Neuronal stem cell (in vitro differentiated cells): ENCODE results near the gene POC1A. TPM values are rescaled to one million over a fixed set of nuclear protein-coding genes. Genes with fewer than 3 reads are reported as not detected.
A peak's percentile ranks its signal among the peaks of the same experiment; 100 is the strongest.

Experiments
- DNase-seq: peaks from one replicate; pipeline ENCODE4 v3.0.0-alpha.2; 2013; ENCODE audit warnings: low spot score
- H2AFZ ChIP-seq: one replicate; pipeline ENCODE4 v1.6.1; 2013; ENCODE audit warnings: mild to moderate bottlenecking, low read length, inconsistent platforms
- H2AK5ac ChIP-seq: 2 replicates; pipeline ENCODE4 v1.6.1; 2013; ENCODE audit warnings: low read depth, mild to moderate bottlenecking, inconsistent platforms, low read length, moderate library complexity, mixed read lengths
- H2BK120ac ChIP-seq: 2 replicates; pipeline ENCODE4 v1.6.1; 2013; ENCODE audit warnings: low read depth, mild to moderate bottlenecking, inconsistent platforms, low read length, moderate library complexity, mixed read lengths
- H2BK12ac ChIP-seq: one replicate; pipeline ENCODE4 v1.6.1; 2013; ENCODE audit warnings: low read length, inconsistent platforms
- H2BK15ac ChIP-seq: 2 replicates; pipeline ENCODE4 v1.6.1; 2013; ENCODE audit warnings: mild to moderate bottlenecking, low read length, inconsistent platforms, mixed read lengths
- H2BK5ac ChIP-seq: one replicate; pipeline ENCODE4 v1.6.1; 2013; ENCODE audit warnings: inconsistent platforms, mild to moderate bottlenecking, low read length, moderate library complexity
- H3K14ac ChIP-seq: one replicate; pipeline ENCODE4 v1.6.1; 2013; ENCODE audit warnings: low read length, inconsistent platforms
- H3K18ac ChIP-seq: 2 replicates; pipeline ENCODE4 v1.6.1; 2013; ENCODE audit warnings: low read length, inconsistent platforms
- H3K23ac ChIP-seq: 2 replicates; pipeline ENCODE4 v1.6.1; 2013; ENCODE audit warnings: low read depth, mild to moderate bottlenecking, mixed read lengths, low read length, inconsistent platforms; ENCODE audit not compliant: poor library complexity
- H3K27ac ChIP-seq: replicated peaks from 3 replicates; pipeline ENCODE4 v1.5.1; 2013; ENCODE audit warnings: low read length, inconsistent platforms
- H3K27me3 ChIP-seq, 3 experiments: 2 replicates each; pipeline ENCODE4 v1.6.1; 2013; ENCODE audit warnings: low read length in 3 of 3, mild to moderate bottlenecking in 2 of 3, inconsistent platforms in 1 of 3, low read depth in 1 of 3, mixed read lengths in 1 of 3, moderate library complexity in 1 of 3; ENCODE audit not compliant: control insufficient read depth in 3 of 3, insufficient read depth in 3 of 3
- H3K36me3 ChIP-seq, 2 donors: replicated peaks in 1 of 2; 2 replicates each; pipeline ENCODE4 v1.6.1; 2013; ENCODE audit warnings: low read length in 2 of 2; ENCODE audit not compliant: control insufficient read depth in 2 of 2, insufficient read depth in 2 of 2
- H3K4ac ChIP-seq: 2 replicates; pipeline ENCODE4 v1.6.1; 2013; ENCODE audit warnings: inconsistent platforms, mild to moderate bottlenecking, low read length, moderate library complexity
- H3K4me1 ChIP-seq, 2 donors: 1 replicate in 1 of 2; 2 replicates in 1 of 2; pipeline ENCODE4 v1.6.1; 2013; ENCODE audit warnings: low read length in 2 of 2, low read depth in 1 of 2; ENCODE audit not compliant: control insufficient read depth in 2 of 2, insufficient read depth in 1 of 2
- H3K4me2 ChIP-seq: one replicate; pipeline ENCODE4 v1.6.1; 2013; ENCODE audit warnings: mild to moderate bottlenecking, low read length, inconsistent platforms; ENCODE audit not compliant: insufficient read depth, poor library complexity, severe bottlenecking
- H3K4me3 ChIP-seq, 2 donors: 2 replicates each; pipeline ENCODE4 v1.5.1; 2013; ENCODE audit warnings: low read length in 2 of 2, mild to moderate bottlenecking in 2 of 2, inconsistent platforms in 1 of 2, moderate library complexity in 1 of 2
- H3K79me1 ChIP-seq: one replicate; pipeline ENCODE4 v1.6.1; 2013; ENCODE audit warnings: low read depth, mild to moderate bottlenecking, inconsistent platforms, low read length, moderate library complexity
- H3K9ac ChIP-seq: one replicate; pipeline ENCODE4 v1.6.1; 2013; ENCODE audit warnings: mild to moderate bottlenecking, low read depth, low read length, inconsistent platforms; ENCODE audit not compliant: poor library complexity
- H3K9me3 ChIP-seq, 2 donors: replicated peaks in 1 of 2; 2 replicates each; pipeline versions ENCODE3 to v1.6.1; 2013; ENCODE audit warnings: low read length in 2 of 2, mild to moderate bottlenecking in 2 of 2, inconsistent platforms in 1 of 2, low read depth in 1 of 2, mixed read lengths in 1 of 2, moderate library complexity in 1 of 2; ENCODE audit not compliant: control insufficient read depth in 2 of 2, insufficient read depth in 1 of 2
- H4K8ac ChIP-seq: one replicate; pipeline ENCODE4 v1.6.1; 2013; ENCODE audit warnings: low read depth, mild to moderate bottlenecking, inconsistent platforms, low read length, moderate library complexity
- H4K91ac ChIP-seq: one replicate; pipeline ENCODE4 v1.6.1; 2013; ENCODE audit warnings: low read length, low read depth, mild to moderate bottlenecking, inconsistent platforms; ENCODE audit not compliant: poor library complexity
- WGBS, 2 donors: extraction: QIAGEN DNeasy Blood & Tissue Kit; methylation state at CpG; one replicate each; pipeline ENCODE4 v1.1.7; 2013; ENCODE audit warnings: missing lambda C conversion rate in 2 of 2, mixed read lengths in 1 of 2; ENCODE audit not compliant: insufficient read length in 2 of 2, insufficient replicate concordance in 1 of 2; ENCODE audit errors: extremely low coverage in 2 of 2; 5-methylcytosine and 5-hydroxymethylcytosine counted together
- polyA plus RNA-seq, 2 experiments: library from polyadenylated mRNA; stranded (reverse); fragments of 200-250 nt; gene quantifications; one replicate each; pipeline ENCODE4 v1.2.3, GENCODE V29; 2013

Gene POC1A
- polyA plus RNA-seq (2013, experiment 1 of 2) = 18.0 TPM
- 17.8 TPM for polyA plus RNA-seq (2013, experiment 2 of 2)

DNA sequence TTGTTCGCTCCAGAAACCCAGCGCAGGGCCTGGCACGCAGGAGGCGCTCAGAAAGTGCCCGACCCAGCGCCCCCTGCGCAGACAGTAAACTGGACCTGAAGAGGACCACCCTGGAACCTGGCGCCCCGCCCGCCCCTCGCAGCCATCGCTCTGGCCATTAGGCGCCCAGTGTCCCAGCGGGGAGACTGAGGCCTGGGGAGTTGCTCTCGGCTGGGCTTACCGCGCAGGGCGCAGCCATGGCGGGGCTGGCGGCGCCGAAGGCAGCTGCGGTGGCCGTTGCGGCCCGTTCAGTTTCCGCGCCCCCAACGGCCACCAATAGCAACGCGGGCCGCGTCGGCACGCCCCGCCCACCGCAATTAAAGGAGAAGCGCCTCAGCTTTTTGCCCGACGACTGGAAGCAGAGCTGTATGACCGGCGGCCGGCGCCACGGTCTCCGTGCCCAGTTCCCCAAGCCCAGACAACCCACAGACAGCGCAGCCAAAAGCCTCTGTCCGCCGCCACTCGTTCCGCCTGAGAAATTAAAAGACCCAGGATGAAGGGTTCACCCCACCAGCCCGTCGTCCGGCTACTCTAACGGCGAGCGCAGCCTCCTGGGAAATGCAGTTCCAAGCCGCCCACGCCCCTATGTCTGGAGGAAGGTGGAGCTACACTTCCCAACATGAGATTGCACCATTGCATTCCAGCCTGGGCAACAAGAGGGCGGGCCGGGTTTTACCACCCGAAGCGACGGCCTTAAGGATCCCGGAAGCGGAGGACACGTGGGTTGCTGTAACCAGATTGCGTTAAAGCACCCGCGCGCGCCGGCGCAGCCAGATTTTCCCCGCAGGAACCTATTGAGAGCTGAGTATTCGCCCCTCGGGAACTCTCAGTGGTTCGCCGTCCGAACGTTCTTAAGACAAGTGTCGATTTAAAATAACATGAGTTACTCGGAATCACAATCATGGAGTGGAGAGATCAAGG lies at the start of gene POC1A:
POC1A (minus strand) TSS at position 289 of the 960 bp plus-strand sequence; CDS start at position 238, 51 bp downstream.
- peaks cover 7% of the 10 kb centered on the region for H3K79me1 ChIP-seq
- no peak within 1 kb of the TSS for H2BK120ac ChIP-seq
- peaks cover 13 to 16% of the 10 kb centered on the region in 2 donors for H3K36me3 ChIP-seq
- peak within 1 kb of the TSS; percentile 89 for H2AK5ac ChIP-seq
- H3K9me3 ChIP-seq = no peaks in the 10 kb centered on the region
- WGBS, 2 donors = no CpG with 5 or more reads among the region's 83 CpGs
- H3K4ac ChIP-seq = no peak within 1 kb of the TSS
- no peaks in the 10 kb centered on the region for H3K27me3 ChIP-seq
- no peak within 1 kb of the TSS for H2BK12ac ChIP-seq
- peak within 1 kb of the TSS; percentile 89 to 93 for H3K4me3 ChIP-seq
- no peak within 1 kb of the TSS for H4K8ac ChIP-seq
- H3K4me1 ChIP-seq = peaks cover 7 to 10% of the 10 kb centered on the region in 2 donors
- peak; percentile 91 for DNase-seq
- peak within 1 kb of the TSS; percentile 68 for H3K23ac ChIP-seq
- peak within 1 kb of the TSS; percentile 71 for H2BK15ac ChIP-seq
- peak within 1 kb of the TSS; percentile 96 for H3K9ac ChIP-seq
- no peak within 1 kb of the TSS for H4K91ac ChIP-seq
- H2AFZ ChIP-seq = peak within 1 kb of the TSS; percentile 99
- peak within 1 kb of the TSS; percentile 90 for H2BK5ac ChIP-seq
- peak within 1 kb of the TSS; percentile 71 for H3K27ac ChIP-seq
- H3K18ac ChIP-seq = peak within 1 kb of the TSS; percentile 98
- H3K14ac ChIP-seq = no peak within 1 kb of the TSS
- H3K4me2 ChIP-seq = peak within 1 kb of the TSS; percentile 80

DNA sequence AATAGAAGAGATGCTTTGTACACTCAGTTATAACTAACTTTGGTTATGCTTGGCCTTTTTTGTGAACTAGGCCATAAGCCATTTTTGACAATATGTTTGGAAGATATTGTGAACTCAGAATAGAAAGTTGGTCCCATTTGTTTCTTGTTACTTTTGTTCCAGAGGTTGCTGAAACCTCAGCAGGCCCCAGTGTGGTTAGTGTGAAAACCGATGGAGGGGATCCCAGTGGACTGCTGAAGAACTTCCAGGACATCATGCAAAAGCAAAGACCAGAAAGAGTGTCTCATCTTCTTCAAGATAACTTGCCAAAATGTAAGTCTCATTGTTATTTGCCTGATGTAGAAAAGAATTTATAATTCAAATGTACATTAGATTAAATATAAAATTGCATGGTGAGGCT lies 49.5 kb upstream of the POC1A start:
- peaks cover 2 to 4% of the 10 kb centered on the region in 2 donors for H3K4me1 ChIP-seq
- H3K9ac ChIP-seq = no peak overlapping the region
- no peak overlapping the region for H2BK5ac ChIP-seq
- no peak overlapping the region for H4K8ac ChIP-seq
- H3K27me3 ChIP-seq = no peaks in the 10 kb centered on the region
- H3K4ac ChIP-seq = no peak overlapping the region
- no peak overlapping the region for H3K23ac ChIP-seq
- H2AFZ ChIP-seq = no peak overlapping the region
- H3K79me1 ChIP-seq = peaks cover 4% of the 10 kb centered on the region
- H2BK120ac ChIP-seq = no peak overlapping the region
- H3K36me3 ChIP-seq = peaks cover 51 to 96% of the 10 kb centered on the region in 2 donors
- H3K14ac ChIP-seq = no peak overlapping the region
- WGBS, 2 donors = no CpG with 5 or more reads among the region's 1 CpG
- H2BK15ac ChIP-seq = no peak overlapping the region
- H3K27ac ChIP-seq = no peak overlapping the region
- H3K4me3 ChIP-seq = no peak overlapping the region
- no peak overlapping the region for H2AK5ac ChIP-seq
- H3K18ac ChIP-seq = no peak overlapping the region
- H3K4me2 ChIP-seq = no peak overlapping the region
- H2BK12ac ChIP-seq = no peak overlapping the region
- DNase-seq = no peak
- H3K9me3 ChIP-seq = no peaks in the 10 kb centered on the region
- H4K91ac ChIP-seq = no peak overlapping the region

DNA sequence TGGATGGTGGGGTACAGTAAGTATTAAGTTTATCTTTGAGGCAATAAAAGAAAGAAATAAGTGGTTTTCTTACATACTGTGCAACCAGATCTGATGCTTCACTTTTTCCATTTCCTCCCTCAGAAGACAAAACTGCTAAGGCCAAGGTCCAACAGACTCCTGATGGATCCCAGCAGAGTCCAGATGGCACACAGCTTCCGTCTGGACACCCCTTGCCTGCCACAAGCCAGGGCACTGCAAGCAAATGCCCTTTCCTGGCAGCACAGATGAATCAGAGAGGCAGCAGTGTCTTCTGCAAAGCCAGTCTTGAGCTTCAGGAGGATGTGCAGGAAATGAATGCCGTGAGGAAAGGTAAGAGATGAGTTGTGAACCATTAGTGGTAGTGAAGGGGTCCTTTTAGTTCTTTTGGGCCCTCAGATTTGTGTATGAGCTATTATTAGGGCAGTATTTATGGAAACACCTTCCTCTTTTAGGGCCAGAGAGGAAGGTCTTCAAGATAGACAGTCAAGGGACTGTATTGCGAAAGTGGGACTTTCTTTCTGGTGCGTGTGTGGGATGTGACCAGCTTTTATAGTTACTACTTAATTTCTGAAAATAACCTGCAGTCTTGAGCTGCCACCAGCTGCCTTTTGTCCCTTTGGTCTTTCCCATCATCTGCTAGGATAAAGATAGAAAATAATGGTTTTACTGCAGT lies 48.3 kb upstream of the POC1A start:
- Histone ChIP-seq H2AK5ac (no peak overlapping the region), H2AFZ (no peak overlapping the region), H2BK5ac (no peak overlapping the region), H3K79me1 (peaks cover 8% of the 10 kb centered on the region), H3K9ac (peak overlapping the region; percentile 73), H3K18ac (no peak overlapping the region), H3K4me3 (no peak overlapping the region), H3K27ac (no peak overlapping the region), H3K23ac (no peak overlapping the region), H3K36me3 (peaks cover 41 to 84% of the 10 kb centered on the region in 2 donors), H3K4ac (no peak overlapping the region), H2BK120ac (no peak overlapping the region), H3K27me3 (no peaks in the 10 kb centered on the region), H3K4me1 (peaks cover 4 to 6% of the 10 kb centered on the region in 2 donors), H3K4me2 (no peak overlapping the region), H3K14ac (no peak overlapping the region), H2BK15ac (no peak overlapping the region), H4K8ac (no peak overlapping the region), H4K91ac (no peak overlapping the region), H3K9me3 (no peaks in the 10 kb centered on the region), H2BK12ac (no peak overlapping the region)
- DNase-seq = no peak
- WGBS, 2 donors = no CpG with 5 or more reads among the region's 4 CpGs
